Stimulated activated naive CD8-positive, alpha-beta T cell treated with anti-CD3 and anti-CD28 coated beads, Interleukin-15, Interleukin-2, amounts not matched to agents 100 ng/mL and 50 ng/mL, for 24 hours (primary cell): ENCODE measurements around the gene FNBP1L.
"Not testable (repeated sequence)": the region's sequence is repeated elsewhere in the genome, so short reads cannot be mapped to it uniquely, and the experiment has no call there.

Source experiments
- H3K27ac Mint-ChIP-seq: one replicate; pipeline ENCODE4 v1.8.0; 2021; ENCODE audit warnings: mild to moderate bottlenecking, mixed read lengths
- H3K27me3 Mint-ChIP-seq: one replicate; pipeline ENCODE4 v1.8.0; 2021; ENCODE audit warnings: mixed read lengths
- H3K36me3 Mint-ChIP-seq: one replicate; pipeline ENCODE4 v1.8.0; 2021; ENCODE audit warnings: low read depth, mixed read lengths
- H3K4me1 Mint-ChIP-seq: one replicate; pipeline ENCODE4 v1.8.0; 2021; ENCODE audit warnings: low read depth, mixed read lengths
- H3K4me3 Mint-ChIP-seq: one replicate; pipeline ENCODE4 v1.8.0; 2021; ENCODE audit warnings: mild to moderate bottlenecking, mixed read lengths
- H3K9me3 Mint-ChIP-seq: one replicate; pipeline ENCODE4 v1.8.0; 2021; ENCODE audit warnings: mixed read lengths

FNBP1L gene

DNA sequence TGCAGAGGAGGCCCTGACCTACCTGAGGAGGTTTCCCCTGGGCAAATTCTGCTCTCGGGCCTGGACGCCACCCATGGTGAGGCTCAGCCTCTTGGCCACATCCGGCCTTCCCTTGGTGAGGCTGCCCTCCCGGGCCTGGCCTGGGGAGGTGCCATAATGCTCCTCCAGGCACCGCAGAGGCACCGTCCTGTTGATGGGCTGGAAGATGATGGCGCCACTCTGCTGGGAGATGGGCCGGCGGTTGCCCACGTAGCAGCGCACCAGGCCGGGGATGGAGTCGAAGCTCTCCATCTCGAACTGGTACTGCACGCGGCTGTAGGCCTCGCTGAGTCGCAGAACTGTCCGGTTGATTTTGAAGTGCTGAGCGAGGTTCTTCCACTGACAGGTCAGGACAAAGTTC lies 141.0 kb downstream of the FNBP1L start:
- Mint-ChIP-seq H3K4me3 (no peak overlapping the region), H3K4me1 (peaks cover 34% of the 10 kb centered on the region), H3K27me3 (no peaks in the 10 kb centered on the region), H3K36me3 (no peaks in the 10 kb centered on the region), H3K27ac (no peak overlapping the region), H3K9me3 (no peaks in the 10 kb centered on the region)

DNA sequence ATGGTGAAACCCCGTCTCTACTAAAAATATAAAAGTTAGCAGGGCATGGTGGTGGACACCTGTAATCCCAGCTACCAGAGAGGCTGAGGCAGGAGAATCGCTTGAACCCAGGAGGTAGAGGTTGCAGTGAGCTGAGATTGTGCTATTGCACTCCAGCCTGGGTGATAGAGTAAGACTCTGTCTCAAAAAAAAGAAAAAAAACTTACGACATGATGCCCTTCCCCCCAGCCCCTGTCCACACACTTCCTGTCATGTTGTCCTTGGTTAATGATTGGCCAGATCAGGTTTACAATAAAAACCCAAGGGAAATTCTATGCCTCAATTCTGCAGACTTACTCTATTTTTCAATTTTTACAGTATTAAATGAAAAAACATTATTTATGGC lies 143.4 kb downstream of the FNBP1L start:
- H3K4me1 Mint-ChIP-seq: peaks cover 34% of the 10 kb centered on the region
- H3K27me3 Mint-ChIP-seq: not testable (repeated sequence)

DNA sequence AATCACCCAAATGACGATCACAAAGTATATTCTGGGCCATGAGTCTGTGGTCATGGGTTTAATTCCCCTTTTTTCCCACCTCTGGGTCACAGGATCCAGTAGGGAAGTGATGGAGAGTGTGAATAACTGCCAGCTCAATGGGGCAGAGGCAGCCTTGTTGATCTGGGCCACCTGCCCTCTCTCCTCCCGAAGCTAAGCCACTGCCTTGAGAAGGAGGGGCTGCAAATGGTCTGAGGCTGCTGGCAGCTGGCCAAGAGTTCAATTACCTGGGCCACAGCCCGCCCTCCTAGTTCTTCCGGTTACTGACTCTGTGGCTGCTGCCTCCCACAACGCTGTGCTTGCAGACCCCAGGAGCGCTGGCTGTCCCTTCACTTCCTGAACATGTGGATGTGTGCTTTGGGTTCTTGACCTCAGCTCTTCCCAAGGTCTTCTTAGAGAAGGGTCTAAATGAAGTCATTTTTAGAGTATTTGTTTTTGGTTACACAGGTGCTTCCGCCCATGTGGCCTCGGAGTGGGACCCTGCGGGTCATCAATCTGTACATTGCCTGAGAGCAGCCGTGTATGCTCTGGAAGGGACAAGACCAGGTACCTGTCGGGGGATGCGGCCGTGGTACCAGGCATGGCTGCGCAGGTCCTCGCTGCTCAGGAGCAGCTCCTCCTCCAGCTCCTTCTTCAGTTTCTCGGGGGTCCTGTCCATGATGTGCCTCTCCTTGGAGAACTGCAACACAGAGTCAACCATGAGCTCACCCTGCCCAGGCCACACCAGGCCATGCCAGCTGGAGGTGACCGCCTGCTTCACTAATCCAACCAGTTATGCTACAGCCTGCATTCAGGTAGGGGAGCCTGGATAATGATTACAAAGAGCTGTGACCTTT lies 144.0 kb downstream of the FNBP1L start:
- no peaks in the 10 kb centered on the region for H3K27me3 Mint-ChIP-seq
- H3K4me1 Mint-ChIP-seq: peaks cover 34% of the 10 kb centered on the region
- H3K4me3 Mint-ChIP-seq: no peak overlapping the region
- no peaks in the 10 kb centered on the region for H3K9me3 Mint-ChIP-seq
- H3K36me3 Mint-ChIP-seq: no peaks in the 10 kb centered on the region
- no peak overlapping the region for H3K27ac Mint-ChIP-seq

More for the DNA sequence above, 143.4 kb downstream of the FNBP1L start:
- H3K9me3 Mint-ChIP-seq, H3K4me3 Mint-ChIP-seq, H3K36me3 Mint-ChIP-seq, H3K27ac Mint-ChIP-seq: not testable (repeated sequence)

DNA sequence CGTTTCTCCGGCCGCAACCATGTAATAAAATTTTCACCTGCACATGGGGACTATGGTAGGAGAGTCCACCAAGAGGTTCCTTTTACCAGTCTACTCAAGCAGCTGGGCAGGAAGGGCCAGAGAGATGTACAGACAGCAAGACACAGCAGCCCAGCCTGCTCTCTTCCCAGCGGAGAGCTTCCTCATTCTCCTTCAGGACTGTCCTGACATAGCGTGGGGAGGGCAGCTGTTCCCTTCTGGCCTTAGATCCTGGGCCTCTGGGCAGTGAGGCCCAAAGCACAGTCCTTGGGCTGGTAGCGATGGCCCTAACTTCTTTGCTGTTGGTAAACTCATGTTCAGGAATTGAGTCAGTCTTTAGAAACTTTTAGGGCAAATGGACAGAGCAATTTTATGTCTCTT lies 144.6 kb downstream of the FNBP1L start:
- Mint-ChIP-seq H3K36me3 (no peaks in the 10 kb centered on the region), H3K27ac (no peak overlapping the region), H3K27me3 (no peaks in the 10 kb centered on the region), H3K9me3 (no peaks in the 10 kb centered on the region), H3K4me3 (no peak overlapping the region), H3K4me1 (peaks cover 34% of the 10 kb centered on the region)

DNA sequence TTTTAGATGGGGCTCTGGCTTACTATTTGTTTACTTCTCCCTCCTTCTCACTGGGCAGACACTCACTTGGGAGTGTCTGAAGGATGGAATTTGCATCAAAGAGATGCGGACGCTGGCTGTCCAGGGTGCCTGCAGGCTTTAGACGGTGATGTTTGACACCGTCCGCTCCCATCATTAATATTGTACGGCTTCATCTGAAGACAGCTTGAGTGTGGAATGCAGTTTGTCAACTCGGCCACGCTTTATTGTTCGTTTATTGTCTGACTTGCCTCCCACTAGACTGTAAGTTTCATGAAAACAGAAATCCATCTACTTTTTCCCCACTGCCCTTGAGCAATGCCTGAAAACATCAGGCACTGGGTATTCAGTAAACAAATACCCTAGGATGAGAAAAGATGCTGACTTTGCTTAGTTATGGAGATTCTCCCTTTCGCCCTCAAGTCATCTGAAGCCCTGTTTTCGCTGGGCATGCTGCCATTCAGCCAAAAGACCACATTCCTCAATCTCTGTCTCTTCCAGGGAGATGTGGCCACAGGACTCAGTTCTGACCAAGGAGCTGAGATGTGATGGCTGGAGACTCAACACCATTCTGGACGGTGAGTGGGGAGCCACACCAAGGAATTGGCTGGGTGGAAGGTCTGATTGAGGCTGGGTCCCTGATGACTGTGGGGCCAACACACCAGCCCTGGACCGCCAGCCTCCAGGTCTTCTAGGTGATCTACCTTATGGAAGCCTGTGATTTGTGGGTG lies 146.1 kb downstream of the FNBP1L start:
- Mint-ChIP-seq H3K27ac (no peak overlapping the region), H3K4me3 (no peak overlapping the region), H3K36me3 (no peaks in the 10 kb centered on the region), H3K9me3 (no peaks in the 10 kb centered on the region), H3K4me1 (peaks cover 26% of the 10 kb centered on the region), H3K27me3 (no peaks in the 10 kb centered on the region)

DNA sequence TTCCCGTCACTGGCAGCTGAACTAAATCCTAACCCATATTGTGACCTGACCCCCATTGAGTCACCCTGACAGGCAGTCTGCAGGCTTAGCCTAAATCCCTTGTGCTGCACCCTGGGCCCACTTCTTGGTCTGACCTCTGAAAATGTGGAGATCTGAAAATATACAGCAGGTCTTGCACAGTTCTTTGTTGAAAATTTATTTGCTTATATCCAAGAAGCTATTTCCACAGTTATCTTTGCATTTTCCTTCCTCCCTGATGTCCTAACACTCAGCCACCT lies 146.6 kb downstream of the FNBP1L start:
- Mint-ChIP-seq H3K36me3 (no peaks in the 10 kb centered on the region), H3K4me3 (no peak overlapping the region), H3K27ac (no peak overlapping the region), H3K9me3 (no peaks in the 10 kb centered on the region), H3K4me1 (peaks cover 21% of the 10 kb centered on the region), H3K27me3 (no peaks in the 10 kb centered on the region)

DNA sequence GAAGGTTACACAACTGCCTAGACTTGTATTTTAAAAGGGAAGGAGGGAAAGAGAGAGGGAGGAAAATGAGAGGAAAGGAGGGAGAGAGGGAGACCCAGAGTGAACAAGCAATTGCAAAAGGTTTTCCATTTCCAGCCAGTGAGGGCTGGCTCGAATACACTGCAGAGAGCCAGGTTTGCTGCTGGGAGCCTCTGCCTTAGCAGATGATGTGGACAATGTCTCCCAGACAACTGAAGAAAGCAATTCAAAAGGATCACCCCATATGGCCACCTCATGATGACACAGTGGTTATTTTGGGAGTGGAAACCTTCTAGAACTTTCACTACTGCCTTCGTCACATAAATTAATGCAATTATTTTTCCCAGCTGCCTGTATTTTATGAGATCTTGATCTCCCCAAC lies 147.3 kb downstream of the FNBP1L start:
- peaks cover 18% of the 10 kb centered on the region for H3K4me1 Mint-ChIP-seq
- no peak overlapping the region for H3K27ac Mint-ChIP-seq
- no peaks in the 10 kb centered on the region for H3K9me3 Mint-ChIP-seq
- no peaks in the 10 kb centered on the region for H3K36me3 Mint-ChIP-seq
- H3K27me3 Mint-ChIP-seq: no peaks in the 10 kb centered on the region
- H3K4me3 Mint-ChIP-seq: no peak overlapping the region

DNA sequence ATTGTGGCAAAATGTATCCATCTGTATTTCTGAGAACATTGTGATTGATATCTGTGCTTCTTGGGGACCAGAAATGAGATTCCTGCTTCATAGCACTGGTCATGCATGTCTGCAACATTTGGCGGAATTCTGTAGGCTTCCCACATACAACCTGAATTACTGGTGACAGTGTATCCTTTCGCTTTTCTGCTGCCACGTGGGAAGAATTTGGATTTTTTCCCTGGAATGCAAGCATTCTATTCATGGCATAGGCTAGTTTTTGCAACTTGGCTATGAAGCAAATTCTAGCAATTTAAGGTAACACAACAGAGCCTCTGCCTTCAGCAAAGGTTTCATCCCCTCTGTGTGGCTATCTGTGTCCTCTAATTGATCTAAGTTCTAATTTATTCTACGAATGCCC lies 147.8 kb downstream of the FNBP1L start:
- no peaks in the 10 kb centered on the region for H3K9me3 Mint-ChIP-seq
- H3K27me3 Mint-ChIP-seq: no peaks in the 10 kb centered on the region
- no peak overlapping the region for H3K4me3 Mint-ChIP-seq
- no peaks in the 10 kb centered on the region for H3K36me3 Mint-ChIP-seq
- H3K4me1 Mint-ChIP-seq: peaks cover 14% of the 10 kb centered on the region
- H3K27ac Mint-ChIP-seq: no peak overlapping the region

DNA sequence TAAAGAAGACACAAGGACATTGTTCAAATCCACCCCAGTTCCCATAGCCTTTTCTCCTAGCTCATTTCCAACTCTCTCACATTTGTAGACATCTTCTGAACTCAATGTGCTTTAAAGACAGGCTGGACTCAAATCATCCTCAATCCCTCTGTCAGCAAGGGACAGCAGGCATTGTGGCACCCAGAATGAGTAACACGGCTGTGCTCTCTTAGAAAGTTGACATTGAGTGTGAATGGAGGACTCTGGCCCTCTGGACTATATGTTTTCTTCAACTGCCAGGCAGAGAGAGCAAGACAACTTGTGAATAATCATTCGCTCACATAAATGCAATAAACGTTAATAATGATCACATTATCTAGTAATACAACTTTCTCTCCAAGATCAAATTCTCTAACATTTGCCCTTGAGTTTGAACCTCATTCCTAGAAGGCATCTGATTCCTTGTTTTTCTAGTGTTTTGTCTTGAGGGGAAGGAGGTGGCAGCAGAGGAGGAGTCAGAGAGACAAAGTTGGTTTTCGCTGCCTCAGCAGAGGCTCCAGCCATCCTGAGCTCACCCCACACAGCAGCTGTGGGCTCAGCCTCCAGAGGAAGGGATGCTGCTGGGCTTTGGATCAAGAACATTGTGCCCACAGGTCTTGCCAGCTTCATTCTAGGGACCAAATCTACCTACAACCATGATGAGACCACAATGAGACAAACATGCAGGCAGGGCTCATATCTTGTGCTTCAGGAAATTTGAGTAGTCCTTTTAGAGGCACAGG lies 148.6 kb downstream of the FNBP1L start:
- Mint-ChIP-seq H3K27me3 (no peaks in the 10 kb centered on the region), H3K27ac (no peak overlapping the region), H3K4me1 (peaks cover 9% of the 10 kb centered on the region), H3K9me3 (no peaks in the 10 kb centered on the region), H3K36me3 (no peaks in the 10 kb centered on the region), H3K4me3 (no peak overlapping the region)

DNA sequence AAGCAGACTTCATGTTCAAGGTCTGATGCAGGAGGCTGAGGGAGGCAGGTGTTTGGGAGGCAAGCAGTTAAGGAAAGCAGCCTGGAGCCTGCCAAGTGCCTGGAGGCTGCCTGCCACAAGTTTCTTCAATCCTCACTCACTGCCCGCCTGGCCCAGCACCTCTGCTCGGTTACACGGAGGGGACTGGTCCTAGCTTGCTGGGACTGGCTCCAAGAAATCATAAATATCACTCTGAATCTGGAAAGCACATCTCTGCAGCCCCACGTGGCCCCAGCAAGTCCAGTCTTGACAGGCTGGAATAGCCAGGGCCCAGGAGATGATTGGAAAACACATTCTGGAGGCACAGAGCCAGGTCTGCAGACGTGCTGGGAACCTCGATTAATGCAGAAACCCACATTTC lies 149.8 kb downstream of the FNBP1L start:
- Mint-ChIP-seq H3K36me3 (no peaks in the 10 kb centered on the region), H3K27me3 (no peaks in the 10 kb centered on the region), H3K27ac (no peak overlapping the region), H3K4me3 (no peak overlapping the region), H3K4me1 (no peaks in the 10 kb centered on the region), H3K9me3 (no peaks in the 10 kb centered on the region)

DNA sequence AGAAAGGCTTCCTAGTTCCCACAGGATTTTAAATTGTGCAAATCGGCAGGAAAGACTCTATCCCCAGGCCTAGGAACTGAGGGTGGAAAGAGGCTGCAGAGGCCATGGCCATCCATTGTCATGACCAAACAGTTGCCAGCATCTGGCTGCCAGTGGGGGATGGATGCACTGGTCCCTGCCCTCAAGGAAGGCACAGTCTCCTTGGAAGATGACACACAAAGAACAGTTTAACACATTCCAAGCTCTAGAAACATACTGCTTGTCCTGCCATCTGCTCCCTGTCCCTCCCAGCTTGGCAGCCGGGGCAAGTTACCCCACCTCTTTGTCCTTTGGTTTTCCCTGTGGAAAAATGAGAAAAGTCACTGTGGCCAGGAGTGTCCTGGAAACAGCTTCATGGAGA lies 150.5 kb downstream of the FNBP1L start:
- H3K36me3 Mint-ChIP-seq: no peaks in the 10 kb centered on the region
- no peak overlapping the region for H3K4me3 Mint-ChIP-seq
- H3K27ac Mint-ChIP-seq: no peak overlapping the region
- H3K9me3 Mint-ChIP-seq: no peaks in the 10 kb centered on the region
- H3K27me3 Mint-ChIP-seq: no peaks in the 10 kb centered on the region
- no peaks in the 10 kb centered on the region for H3K4me1 Mint-ChIP-seq

DNA sequence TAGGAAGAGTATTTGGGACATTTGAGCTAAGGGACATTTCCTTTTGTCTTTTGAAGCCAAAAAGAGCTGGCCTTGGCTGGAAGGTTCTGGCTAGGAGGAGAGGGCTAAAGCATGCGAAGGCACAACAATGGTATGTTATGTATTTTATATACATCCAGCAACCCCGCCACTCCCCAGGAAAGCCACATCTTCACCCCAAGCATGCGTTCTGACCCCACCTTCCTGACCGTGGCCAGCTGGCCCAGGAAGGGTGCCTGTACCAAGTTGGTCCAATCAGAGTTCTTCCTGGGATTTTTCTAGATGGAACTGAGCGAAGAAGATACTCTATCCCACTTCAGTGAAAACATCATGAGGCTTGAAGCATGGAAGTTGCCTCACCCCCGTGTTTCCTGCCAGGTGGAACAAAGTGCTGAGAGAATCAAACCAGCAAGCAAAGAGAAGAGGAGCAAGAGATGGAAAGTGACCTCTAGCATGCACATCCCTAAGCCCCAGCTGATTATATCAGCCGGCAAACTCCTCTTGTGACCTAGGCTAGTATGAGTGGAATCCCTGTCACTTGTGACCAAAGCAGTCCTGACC lies 151.0 kb downstream of the FNBP1L start:
- H3K4me3 Mint-ChIP-seq: no peak overlapping the region
- H3K9me3 Mint-ChIP-seq: no peaks in the 10 kb centered on the region
- no peak overlapping the region for H3K27ac Mint-ChIP-seq
- no peaks in the 10 kb centered on the region for H3K4me1 Mint-ChIP-seq
- peaks cover 3% of the 10 kb centered on the region for H3K27me3 Mint-ChIP-seq
- no peaks in the 10 kb centered on the region for H3K36me3 Mint-ChIP-seq

DNA sequence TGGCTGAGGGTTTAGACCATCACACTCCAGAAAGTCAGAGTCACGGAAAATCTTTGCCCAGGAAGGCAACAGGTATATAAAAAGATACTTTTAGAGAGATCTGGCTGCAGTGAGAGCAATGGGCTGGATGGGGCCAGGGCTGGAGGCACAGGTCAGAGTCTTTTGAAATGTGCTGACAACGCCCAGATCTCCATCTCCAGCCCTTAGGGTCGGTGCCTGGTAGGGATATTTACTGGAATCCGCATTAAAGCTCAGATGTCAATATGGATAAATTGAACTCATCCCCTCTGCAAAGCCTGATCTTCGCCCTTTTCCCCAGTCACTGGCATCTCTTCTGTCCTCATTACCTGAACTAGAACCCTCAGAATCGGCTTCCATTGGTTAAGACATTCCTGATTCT lies 151.6 kb downstream of the FNBP1L start:
- Mint-ChIP-seq H3K9me3 (no peaks in the 10 kb centered on the region), H3K4me1 (no peaks in the 10 kb centered on the region), H3K27ac (no peak overlapping the region), H3K27me3 (peaks cover 3% of the 10 kb centered on the region), H3K4me3 (no peak overlapping the region), H3K36me3 (no peaks in the 10 kb centered on the region)

DNA sequence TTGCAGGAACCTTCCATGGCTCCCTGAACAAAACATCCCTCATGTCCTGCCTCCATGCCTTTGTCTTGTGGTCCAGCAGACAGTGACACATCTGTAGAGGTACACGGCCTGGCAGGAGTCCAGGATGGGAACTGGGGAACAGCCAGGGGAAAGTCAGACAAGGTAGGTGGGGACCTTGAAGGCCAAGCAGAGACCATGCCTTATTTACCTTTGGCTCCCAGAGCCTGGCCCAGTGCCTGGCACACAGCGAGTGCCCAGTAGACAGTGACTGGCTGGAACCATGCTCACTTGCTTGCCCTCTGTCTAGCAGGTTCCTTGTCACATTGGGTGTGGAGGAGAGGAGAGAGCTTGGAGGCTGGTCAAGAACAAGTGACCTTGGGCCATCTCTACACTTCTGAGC lies 152.7 kb downstream of the FNBP1L start:
- no peaks in the 10 kb centered on the region for H3K36me3 Mint-ChIP-seq
- H3K27ac Mint-ChIP-seq: no peak overlapping the region
- no peak overlapping the region for H3K4me3 Mint-ChIP-seq

DNA sequence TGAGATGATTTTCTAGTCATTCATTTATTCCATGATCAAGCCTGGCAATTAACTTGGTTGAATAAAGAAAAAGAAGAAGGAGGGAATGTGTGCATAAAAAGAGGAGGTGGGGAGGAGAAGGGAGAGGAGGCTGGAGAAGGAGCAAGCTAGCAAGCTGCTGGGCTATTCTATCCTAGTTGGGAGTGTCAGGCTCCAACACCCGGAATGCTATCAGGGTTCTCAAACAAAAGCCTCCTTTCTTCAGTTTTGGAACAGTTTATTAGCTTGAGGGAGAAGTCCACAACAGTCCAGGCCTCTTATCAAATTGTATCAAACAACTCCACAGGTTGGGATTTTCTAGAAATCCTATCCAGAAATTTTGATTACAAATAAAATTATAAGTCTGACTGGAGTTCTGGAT lies 153.8 kb downstream of the FNBP1L start:
- H3K4me1 Mint-ChIP-seq: peaks cover 15% of the 10 kb centered on the region
- H3K9me3 Mint-ChIP-seq: no peaks in the 10 kb centered on the region
- H3K36me3 Mint-ChIP-seq: no peaks in the 10 kb centered on the region
- H3K27ac Mint-ChIP-seq: no peak overlapping the region
- H3K4me3 Mint-ChIP-seq: no peak overlapping the region
- peaks cover 12% of the 10 kb centered on the region for H3K27me3 Mint-ChIP-seq

More for the DNA sequence above, 152.7 kb downstream of the FNBP1L start:
- H3K4me1 Mint-ChIP-seq: peaks cover 5% of the 10 kb centered on the region
- H3K9me3 Mint-ChIP-seq: no peaks in the 10 kb centered on the region
- H3K27me3 Mint-ChIP-seq: peaks cover 8% of the 10 kb centered on the region
